Naive thymus-derived CD4-positive, alpha-beta T cell (primary cell): Measurements from ENCODE around the gene STK39. TPM values are rescaled to one million over a fixed set of nuclear protein-coding genes. Genes with fewer than 3 reads are reported as not detected.

Experiments used
- ATAC-seq: fragments of 150-1000 bp; cut with Tn5 transposase; 2 replicates; pipeline ENCODE4 v1.10.0; 2021; ENCODE audit warnings: mild to moderate bottlenecking, moderate library complexity
- CTCF ChIA-PET: fragments of 350-600 bp; sonication (Branson Sonifier 250); formaldehyde crosslinking; loops from one replicate; lab custom pipeline; 2021; ENCODE audit warnings: antibody characterized with exemption; lab: Charles Lee
- POLR2A ChIA-PET: fragments of 350-600 bp; sonication (Branson Sonifier 250); formaldehyde crosslinking; loops from one replicate; lab custom pipeline; 2021; ENCODE audit warnings: antibody characterized with exemption, inconsistent platforms; lab: Charles Lee
- DNase-seq, 9 donors: peaks; one replicate each; pipeline versions ENCODE4 v3.0.0 to v3.0.0-alpha.2; 2020 to 2022; ENCODE audit warnings: mixed read lengths in 1 of 9
- H3K27ac ChIP-seq: one replicate; pipeline ENCODE4 v1.7.0; 2013; ENCODE audit warnings: mild to moderate bottlenecking, low read depth, low read length, moderate library complexity
- H3K27me3 ChIP-seq, 2 donors: one replicate each; pipeline ENCODE4 v1.7.0; 2013; ENCODE audit warnings: low read length in 2 of 2, mild to moderate bottlenecking in 2 of 2, moderate library complexity in 2 of 2; ENCODE audit not compliant: control insufficient read depth in 2 of 2, insufficient read depth in 2 of 2
- H3K36me3 ChIP-seq, 3 experiments: 1 replicate in 2 of 3; 2 replicates in 1 of 3; pipeline ENCODE4 v1.7.0; 2013; ENCODE audit warnings: low read length in 3 of 3, mild to moderate bottlenecking in 3 of 3, moderate library complexity in 1 of 3; ENCODE audit not compliant: insufficient read depth in 3 of 3, control insufficient read depth in 2 of 3
- H3K4me1 ChIP-seq, 2 donors: one replicate each; pipeline ENCODE4 v1.7.0; 2013; ENCODE audit warnings: low read length in 2 of 2, mild to moderate bottlenecking in 2 of 2, moderate library complexity in 1 of 2; ENCODE audit not compliant: control insufficient read depth in 2 of 2, insufficient read depth in 2 of 2
- H3K4me3 ChIP-seq: 2 replicates; pipeline ENCODE4 v1.7.0; 2013; ENCODE audit warnings: mild to moderate bottlenecking, low read length
- H3K9me3 ChIP-seq, 3 experiments: 1 replicate in 2 of 3; 2 replicates in 1 of 3; pipeline ENCODE4 v1.7.0; 2013; ENCODE audit warnings: low read length in 3 of 3; ENCODE audit not compliant: control insufficient read depth in 2 of 3
- H3K27ac Mint-ChIP-seq, 9 donors: one replicate each; pipeline ENCODE4 v1.8.0; 2020 to 2022; ENCODE audit warnings: mixed read lengths in 9 of 9, mild to moderate bottlenecking in 8 of 9, moderate library complexity in 5 of 9, inconsistent platforms in 2 of 9
- H3K27me3 Mint-ChIP-seq, 5 donors: one replicate each; pipeline ENCODE4 v1.8.0; 2021 to 2022; ENCODE audit warnings: mixed read lengths in 5 of 5, mild to moderate bottlenecking in 1 of 5
- H3K36me3 Mint-ChIP-seq, 5 donors: one replicate each; pipeline ENCODE4 v1.8.0; 2020 to 2022; ENCODE audit warnings: mixed read lengths in 5 of 5, mild to moderate bottlenecking in 3 of 5, inconsistent platforms in 1 of 5
- H3K4me1 Mint-ChIP-seq, 7 donors: one replicate each; pipeline ENCODE4 v1.8.0; 2020 to 2022; ENCODE audit warnings: mixed read lengths in 7 of 7, mild to moderate bottlenecking in 3 of 7, inconsistent platforms in 1 of 7
- H3K4me3 Mint-ChIP-seq, 10 donors: one replicate each; pipeline ENCODE4 v1.8.0; 2020 to 2022; ENCODE audit warnings: mild to moderate bottlenecking in 10 of 10, mixed read lengths in 10 of 10, moderate library complexity in 6 of 10, inconsistent platforms in 2 of 10
- H3K9me3 Mint-ChIP-seq, 11 donors: one replicate each; pipeline ENCODE4 v1.8.0; 2020 to 2022; ENCODE audit warnings: mixed read lengths in 11 of 11, mild to moderate bottlenecking in 4 of 11, inconsistent platforms in 1 of 11, moderate library complexity in 1 of 11
- intact Hi-C, 2 donors: fragments of 100-400 bp; cut with micrococcal nuclease; formaldehyde crosslinking; loops; one replicate each; pipeline ENCODE4 v1.15.1; 2023
- polyA plus RNA-seq, 2 donors: library from polyadenylated mRNA; unstranded; fragments of 300-500 nt; fragmentation: Illumina TruSeq; gene quantifications; one replicate each; pipeline ENCODE4 v1.2.3, GENCODE V29; 2021
- total RNA-seq, 6 experiments: library from RNA in 5 of 6; stranded (reverse) in 5 of 6; gene quantifications; 1 replicate in 5 of 6; 2 replicates in 1 of 6; pipeline ENCODE4 v1.2.3 and lab custom pipeline; 2021 to 2026

Gene STK39
- total and polyA plus RNA-seq, 7 experiments from 2014 or later: 2.7 to 33.9 (median 16.9) TPM

- no peak for DNase-seq
- Mint-ChIP-seq H3K9me3 (no peaks in the 10 kb centered on the region), H3K27me3 (no peaks in the 10 kb centered on the region), H3K4me3 (no peak overlapping the region), H3K36me3 (peaks cover 0 to 70% (median 61%) of the 10 kb centered on the region in 5 donors), H3K27ac (no peak overlapping the region), H3K4me1 (peaks cover 0 to 11% (median 7%) of the 10 kb centered on the region in 7 donors)
- ATAC-seq: no peak
- CTCF ChIA-PET: no interaction called here
- intact Hi-C loops: no loop called here
- Histone ChIP-seq H3K27ac (no peak overlapping the region), H3K36me3 (peaks cover 0 to 31% (median 0%) of the 10 kb centered on the region in 3 experiments), H3K4me1 (no peaks in the 10 kb centered on the region), H3K4me3 (no peak overlapping the region), H3K27me3 (no peaks in the 10 kb centered on the region), H3K9me3 (no peaks in the 10 kb centered on the region)
- POLR2A ChIA-PET: no interaction called here
Measured at GRCh38 chr2:168062936-168063335, 184.5 kb downstream of the STK39 start.

- Histone ChIP-seq H3K27me3 (no peaks in the 10 kb centered on the region), H3K36me3 (peaks cover 0 to 35% (median 0%) of the 10 kb centered on the region in 3 experiments), H3K4me3 (no peak overlapping the region), H3K4me1 (no peaks in the 10 kb centered on the region), H3K9me3 (no peaks in the 10 kb centered on the region), H3K27ac (no peak overlapping the region)
- no peak overlapping the region for H3K27ac Mint-ChIP-seq
- H3K4me1 Mint-ChIP-seq: peaks cover 0 to 11% (median 7%) of the 10 kb centered on the region in 7 donors
- no peaks in the 10 kb centered on the region for H3K27me3 Mint-ChIP-seq
- no peaks in the 10 kb centered on the region for H3K9me3 Mint-ChIP-seq
- H3K4me3 Mint-ChIP-seq: no peak overlapping the region
- ChIA-PET POLR2A (no interaction called here), CTCF (no interaction called here)
- DNase-seq (no peak), ATAC-seq (no peak)
- intact Hi-C loops: no loop called here
- H3K36me3 Mint-ChIP-seq: peaks cover 0 to 63% (median 54%) of the 10 kb centered on the region in 5 donors
Measured at GRCh38 chr2:168062054-168062453, 185.3 kb downstream of the STK39 start.

- peaks cover 0 to 11% (median 7%) of the 10 kb centered on the region in 7 donors for H3K4me1 Mint-ChIP-seq
- H3K27ac Mint-ChIP-seq: no peak overlapping the region
- peaks cover 0 to 31% (median 0%) of the 10 kb centered on the region in 3 experiments for H3K36me3 ChIP-seq
- H3K36me3 Mint-ChIP-seq: peaks cover 0 to 58% (median 48%) of the 10 kb centered on the region in 5 donors
- no peaks in the 10 kb centered on the region for H3K27me3 Mint-ChIP-seq
- no peak for DNase-seq
- intact Hi-C loops: no loop called here
- no peak overlapping the region for H3K4me3 Mint-ChIP-seq
- H3K27ac ChIP-seq: no peak overlapping the region
- no peaks in the 10 kb centered on the region for H3K9me3 Mint-ChIP-seq
- ChIA-PET CTCF (no interaction called here), POLR2A (no interaction called here)
- no peak for ATAC-seq
- no peaks in the 10 kb centered on the region for H3K4me1 ChIP-seq
- no peak overlapping the region for H3K4me3 ChIP-seq
- no peaks in the 10 kb centered on the region for H3K27me3 ChIP-seq
- no peaks in the 10 kb centered on the region for H3K9me3 ChIP-seq
Measured at GRCh38 chr2:168060986-168061750, 186.2 kb downstream of the STK39 start.

GRCh38 chr2:168059758-168060157 lies 187.6 kb downstream of the STK39 start:
- no peaks in the 10 kb centered on the region for H3K27me3 ChIP-seq
- ChIA-PET CTCF (no interaction called here), POLR2A (no interaction called here)
- Mint-ChIP-seq H3K4me3 (no peak overlapping the region), H3K27me3 (no peaks in the 10 kb centered on the region), H3K36me3 (peaks cover 0 to 49% (median 38%) of the 10 kb centered on the region in 5 donors), H3K27ac (no peak overlapping the region), H3K9me3 (no peaks in the 10 kb centered on the region), H3K4me1 (peaks cover 0 to 11% (median 7%) of the 10 kb centered on the region in 7 donors)
- no peak overlapping the region for H3K4me3 ChIP-seq
- intact Hi-C loops: no loop called here
- H3K27ac ChIP-seq: no peak overlapping the region
- peaks cover 0 to 30% (median 0%) of the 10 kb centered on the region in 3 experiments for H3K36me3 ChIP-seq
- ATAC-seq (no peak), DNase-seq (no peak)
- H3K9me3 ChIP-seq: no peaks in the 10 kb centered on the region
- no peaks in the 10 kb centered on the region for H3K4me1 ChIP-seq

GRCh38 chr2:168058675-168059074 lies 188.7 kb downstream of the STK39 start:
- Histone ChIP-seq H3K27me3 (no peaks in the 10 kb centered on the region), H3K9me3 (no peaks in the 10 kb centered on the region), H3K27ac (no peak overlapping the region), H3K4me1 (no peaks in the 10 kb centered on the region), H3K36me3 (peaks cover 0 to 28% (median 0%) of the 10 kb centered on the region in 3 experiments), H3K4me3 (no peak overlapping the region)
- no peak overlapping the region for H3K4me3 Mint-ChIP-seq
- H3K27me3 Mint-ChIP-seq: no peaks in the 10 kb centered on the region
- ChIA-PET CTCF (no interaction called here), POLR2A (no interaction called here)
- H3K9me3 Mint-ChIP-seq: no peaks in the 10 kb centered on the region
- intact Hi-C loops: no loop called here
- peaks cover 0 to 48% (median 38%) of the 10 kb centered on the region in 5 donors for H3K36me3 Mint-ChIP-seq
- DNase-seq: no peak
- ATAC-seq: no peak
- no peak overlapping the region for H3K27ac Mint-ChIP-seq
- H3K4me1 Mint-ChIP-seq: peaks cover 0 to 11% (median 7%) of the 10 kb centered on the region in 7 donors

GRCh38 chr2:168056242-168056787 lies 191.1 kb downstream of the STK39 start:
- no peak overlapping the region for H3K4me3 Mint-ChIP-seq
- H3K4me3 ChIP-seq: no peak overlapping the region
- H3K27me3 ChIP-seq: no peaks in the 10 kb centered on the region
- no peaks in the 10 kb centered on the region for H3K9me3 ChIP-seq
- no peaks in the 10 kb centered on the region for H3K4me1 ChIP-seq
- no peak for DNase-seq
- peaks cover 0 to 25% (median 0%) of the 10 kb centered on the region in 3 experiments for H3K36me3 ChIP-seq
- ChIA-PET CTCF (no interaction called here), POLR2A (no interaction called here)
- no peak overlapping the region for H3K27ac Mint-ChIP-seq
- ATAC-seq: no peak
- intact Hi-C loops: no loop called here
- H3K27me3 Mint-ChIP-seq: no peaks in the 10 kb centered on the region
- H3K9me3 Mint-ChIP-seq: no peaks in the 10 kb centered on the region
- H3K27ac ChIP-seq: no peak overlapping the region
- peaks cover 0 to 42% (median 29%) of the 10 kb centered on the region in 5 donors for H3K36me3 Mint-ChIP-seq
- H3K4me1 Mint-ChIP-seq: peaks cover 0 to 5% (median 2%) of the 10 kb centered on the region in 7 donors
